IPS-NIHi7 (cell line): Measurements from ENCODE around the gene GPC6.
A peak's percentile ranks its signal among the peaks of the same experiment; 100 is the strongest.

ENCODE experiments used
- DNase-seq: peaks from one replicate; pipeline ENCODE4 v3.0.0; 2012; ENCODE audit warnings: mixed read lengths; ENCODE audit errors: extremely low spot score

Gene GPC6

DNA sequence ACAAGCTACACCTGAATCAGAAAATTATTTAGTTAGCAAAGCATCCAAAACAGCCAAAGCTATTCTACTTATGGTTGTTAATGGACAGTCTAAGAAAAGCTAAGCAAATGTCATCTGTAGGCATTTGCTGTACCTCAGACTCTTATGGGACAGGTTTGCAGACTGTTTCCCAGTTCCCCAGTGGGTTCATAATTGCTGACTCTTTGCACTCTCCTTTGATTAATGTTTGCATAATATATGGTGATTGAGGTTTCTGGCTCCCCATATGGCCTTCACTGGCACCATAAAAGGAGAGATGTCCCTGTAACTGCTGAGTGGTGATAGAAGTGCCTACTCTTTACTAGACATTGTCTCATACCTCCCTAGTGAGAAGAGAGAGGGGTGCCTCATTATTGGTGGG lies 142.1 kb downstream of the GPC6 start:
- DNase-seq: no peak

DNA sequence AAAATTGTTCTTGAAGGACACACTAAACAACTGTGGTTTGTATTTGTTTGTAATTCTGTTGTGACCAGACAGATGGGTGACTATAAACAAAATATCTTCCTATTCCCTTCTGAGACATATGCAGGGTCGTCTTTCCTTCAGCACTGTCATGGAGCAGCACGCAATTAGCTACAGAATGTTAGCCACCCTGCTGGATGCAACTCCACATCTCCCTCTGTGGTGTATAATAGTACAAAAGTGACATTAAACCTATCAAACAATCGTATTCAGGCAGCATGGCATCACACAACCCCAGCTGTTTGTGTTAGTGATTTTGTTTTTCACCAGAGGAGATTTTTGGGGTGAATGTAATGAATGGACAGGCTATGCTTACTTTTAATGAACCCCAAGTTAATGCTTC lies 146.2 kb downstream of the GPC6 start:
- no peak for DNase-seq

DNA sequence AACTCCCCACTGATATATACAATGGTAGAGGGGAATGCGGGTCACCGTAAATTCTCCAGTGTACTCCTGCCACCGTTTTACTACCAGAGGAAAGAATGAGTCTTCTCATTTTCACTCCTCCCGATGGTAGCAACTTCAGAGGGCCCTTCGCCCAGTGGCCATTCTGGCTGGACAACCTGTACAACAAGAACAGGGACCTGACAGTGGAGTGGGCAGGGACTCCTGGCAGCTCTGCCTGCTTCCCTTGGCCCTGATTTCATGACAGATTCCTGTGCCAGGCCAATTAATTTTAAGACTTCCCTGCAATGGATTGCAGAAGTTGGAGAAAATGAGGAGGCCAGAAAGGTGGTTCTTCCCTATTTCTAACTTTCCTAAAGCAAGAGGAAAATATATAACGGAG lies 148.9 kb downstream of the GPC6 start:
- DNase-seq: no peak

DNA sequence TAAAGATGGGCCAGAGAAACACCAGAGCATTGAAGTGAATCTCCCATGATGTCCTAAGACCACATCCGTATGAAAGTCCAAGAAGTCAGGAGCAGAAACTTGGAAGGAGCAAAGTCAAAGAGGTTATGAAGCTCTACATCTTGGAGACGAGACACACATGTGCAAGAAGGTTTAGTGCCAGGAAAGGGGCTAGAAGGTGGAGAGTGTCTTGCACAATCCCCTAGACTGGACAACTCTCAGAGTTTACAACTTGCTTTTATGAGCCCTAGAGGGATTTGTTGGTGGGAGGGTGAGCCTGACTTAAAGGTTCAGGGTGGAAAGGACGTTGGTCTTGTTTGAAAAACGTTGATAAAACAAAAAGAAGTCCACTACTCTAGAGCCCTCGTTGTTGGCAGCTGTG lies 150.6 kb downstream of the GPC6 start:
- no peak for DNase-seq

- DNase-seq: no peak
Observed at GRCh38 chr13:93378184-93378583, 151.6 kb downstream of the GPC6 start.

GRCh38 chr13:93386116-93386515 lies 159.5 kb downstream of the GPC6 start:
- DNase-seq: no peak

GRCh38 chr13:93388701-93389100 lies 162.1 kb downstream of the GPC6 start:
- DNase-seq: no peak

- no peak for DNase-seq
Observed at GRCh38 chr13:93397619-93398018, 171.0 kb downstream of the GPC6 start.

DNA sequence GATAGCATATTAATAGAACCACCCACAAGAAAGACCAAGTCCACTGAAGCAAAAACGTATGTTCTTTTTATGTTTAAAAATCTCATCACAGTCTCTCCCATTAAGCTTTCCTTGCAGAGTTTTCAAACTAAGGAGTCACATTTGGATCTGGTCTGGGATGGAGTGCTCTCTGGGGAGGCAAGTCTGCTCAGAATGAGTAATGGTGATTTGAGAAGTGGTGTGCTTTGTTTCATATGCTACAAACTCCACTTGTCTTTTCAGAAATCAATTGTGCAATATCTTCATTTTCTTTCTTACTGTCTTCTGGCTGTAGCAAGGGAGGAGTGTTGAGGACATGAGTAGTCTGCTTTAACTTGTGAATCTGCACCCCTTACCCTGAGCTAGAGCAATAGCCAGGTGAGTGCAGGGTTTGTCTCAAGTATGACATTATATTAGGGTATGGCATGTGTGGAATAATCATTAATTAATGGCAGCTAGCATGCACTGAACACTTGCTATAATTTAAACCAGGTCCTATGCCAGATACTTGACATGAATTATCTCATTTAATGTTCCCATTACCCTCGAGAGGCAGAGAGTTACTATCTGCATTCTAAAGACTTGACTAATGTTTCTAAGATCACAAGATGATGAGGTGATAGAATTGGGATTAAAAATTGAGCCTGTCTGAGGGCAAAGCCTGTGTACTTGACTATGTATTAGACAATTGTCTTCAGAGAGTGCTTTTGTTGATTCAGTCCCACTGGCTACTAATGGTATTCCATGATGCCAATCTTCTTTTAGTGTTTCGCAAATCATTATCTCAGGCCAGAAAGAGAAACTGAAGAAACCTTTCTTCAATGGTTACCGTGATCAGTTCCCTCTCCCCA lies 171.8 kb downstream of the GPC6 start:
- DNase-seq: no peak

- DNase-seq: no peak
Observed at GRCh38 chr13:93399212-93399611, 172.6 kb downstream of the GPC6 start.

DNA sequence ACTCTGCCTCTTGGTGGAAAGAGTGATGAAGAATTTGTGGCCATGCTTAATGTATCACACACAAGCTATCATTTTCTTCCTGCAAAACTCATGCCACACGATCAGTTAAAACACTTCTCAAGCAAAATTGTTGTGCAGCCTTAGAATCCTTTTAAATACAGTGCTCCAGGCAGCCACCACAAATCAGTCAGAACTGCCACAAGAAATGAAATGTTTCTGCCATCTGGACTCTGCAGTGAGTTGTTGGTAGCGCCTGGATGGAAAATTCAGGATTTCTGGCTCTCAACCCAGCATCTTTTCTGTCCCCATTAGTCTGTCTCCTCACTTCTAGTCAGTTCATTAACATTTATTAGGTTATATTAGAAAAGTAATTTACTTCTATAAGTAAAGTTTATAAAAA lies 179.5 kb downstream of the GPC6 start:
- DNase-seq: no peak

- no peak for DNase-seq
Observed at GRCh38 chr13:93407551-93407950, 180.9 kb downstream of the GPC6 start.

DNA sequence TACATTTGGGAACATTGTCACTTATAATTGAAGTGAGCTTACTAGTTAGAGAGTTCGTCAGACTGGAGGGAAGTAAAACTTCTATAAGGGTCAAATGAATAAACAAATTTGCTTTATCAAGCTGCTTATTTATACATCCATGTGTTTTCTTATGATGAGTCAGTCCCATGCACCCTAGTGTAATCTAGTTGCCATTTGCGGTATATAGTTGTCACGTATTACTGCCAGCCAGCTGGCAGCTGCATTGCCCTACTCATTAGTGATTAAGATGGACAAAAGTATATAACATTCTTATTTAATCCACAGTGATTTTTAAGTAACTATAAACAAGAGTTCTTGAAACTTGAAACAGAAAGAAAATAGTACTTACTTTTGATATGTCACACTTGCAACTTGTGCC lies 182.4 kb downstream of the GPC6 start:
- DNase-seq: no peak

- DNase-seq: no peak
Observed at GRCh38 chr13:93409816-93410215, 183.2 kb downstream of the GPC6 start.

- DNase-seq: no peak
Observed at GRCh38 chr13:93411186-93411680, 184.6 kb downstream of the GPC6 start.

DNA sequence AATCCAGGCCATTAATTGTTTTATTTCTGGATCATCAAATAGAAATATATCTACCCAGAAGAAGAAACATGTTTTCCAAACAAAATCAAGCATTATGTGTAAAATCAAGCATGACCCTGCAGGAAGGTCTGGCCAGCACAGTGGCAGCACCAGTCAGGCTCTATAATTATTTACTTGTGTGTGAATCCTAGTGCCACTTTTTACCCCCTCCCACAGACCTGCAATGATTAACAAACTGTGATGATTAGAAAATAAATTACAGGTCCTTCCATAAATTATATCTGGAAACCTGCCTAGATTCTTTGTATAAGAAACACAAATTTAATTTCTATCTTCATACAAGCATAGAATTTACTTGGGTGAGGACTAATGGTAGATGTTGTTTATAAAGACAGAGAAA lies 186.1 kb downstream of the GPC6 start:
- DNase-seq: no peak

GRCh38 chr13:93413972-93414717 lies 187.5 kb downstream of the GPC6 start:
- peak; percentile 16 for DNase-seq

DNA sequence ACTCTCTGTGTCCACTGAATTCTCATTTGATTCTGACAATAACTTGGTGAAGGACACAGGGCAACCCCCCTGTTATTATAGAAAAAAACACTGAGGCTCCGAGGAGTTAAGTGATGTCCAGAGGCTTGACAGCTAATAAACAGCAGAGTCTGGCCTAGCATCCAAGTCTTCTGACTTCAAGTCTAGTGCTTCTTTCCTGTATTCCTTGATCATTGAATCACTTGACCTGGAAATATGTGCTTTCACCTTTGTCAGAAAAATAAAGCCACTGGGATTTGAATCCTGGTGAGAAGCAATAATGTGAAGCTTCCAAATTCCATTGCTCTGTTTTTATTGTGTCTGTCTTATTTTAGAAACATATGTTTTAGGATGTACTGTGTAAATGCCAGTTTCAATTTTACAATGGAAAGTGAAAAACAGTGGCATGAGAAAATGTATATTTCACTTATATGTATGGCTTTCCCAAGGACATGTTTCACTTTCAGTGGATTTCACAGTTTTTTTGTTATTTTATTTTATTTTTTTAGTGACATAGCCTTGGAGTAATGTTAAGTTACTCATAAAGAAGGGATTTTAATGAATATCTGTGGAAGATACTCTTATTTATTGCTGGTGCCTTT lies 190.2 kb downstream of the GPC6 start:
- DNase-seq: no peak

DNA sequence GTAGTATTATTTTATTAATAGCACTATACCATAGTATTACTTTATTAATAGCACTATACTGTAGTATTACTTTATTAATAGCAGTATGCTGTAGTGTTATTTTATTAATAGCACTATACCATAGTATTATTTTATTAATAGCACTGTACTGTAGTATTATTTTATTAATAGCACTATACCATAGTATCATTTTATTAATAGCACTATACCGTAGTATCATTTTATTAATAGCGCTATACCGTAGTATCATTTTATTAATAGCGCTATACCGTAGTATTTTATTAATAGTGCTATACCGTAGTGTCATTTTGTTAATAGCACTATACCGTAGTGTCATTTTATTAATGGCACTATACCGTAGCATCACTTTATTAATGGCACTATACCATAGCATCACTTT lies 191.8 kb downstream of the GPC6 start:
- no peak for DNase-seq

DNA sequence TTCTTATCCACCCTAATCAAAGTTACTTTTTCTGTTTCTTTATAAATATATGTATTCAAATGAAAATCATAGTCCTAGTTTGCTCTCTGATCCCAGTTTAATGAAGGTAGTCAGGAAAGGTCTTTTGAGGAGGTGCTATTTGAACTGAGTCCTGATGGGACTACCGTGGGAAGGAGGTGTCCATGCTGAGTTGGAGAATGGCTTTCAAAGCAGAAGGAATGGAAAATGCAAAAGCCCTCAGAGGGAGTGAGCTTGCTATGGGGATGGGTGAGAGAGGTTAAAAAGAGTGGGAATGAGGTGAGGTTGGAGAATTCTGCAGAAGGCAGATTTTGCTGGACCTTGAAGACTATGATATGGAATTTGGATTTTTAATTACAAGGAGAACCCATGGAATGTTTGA lies 193.6 kb downstream of the GPC6 start:
- peak; percentile 15 for DNase-seq

DNA sequence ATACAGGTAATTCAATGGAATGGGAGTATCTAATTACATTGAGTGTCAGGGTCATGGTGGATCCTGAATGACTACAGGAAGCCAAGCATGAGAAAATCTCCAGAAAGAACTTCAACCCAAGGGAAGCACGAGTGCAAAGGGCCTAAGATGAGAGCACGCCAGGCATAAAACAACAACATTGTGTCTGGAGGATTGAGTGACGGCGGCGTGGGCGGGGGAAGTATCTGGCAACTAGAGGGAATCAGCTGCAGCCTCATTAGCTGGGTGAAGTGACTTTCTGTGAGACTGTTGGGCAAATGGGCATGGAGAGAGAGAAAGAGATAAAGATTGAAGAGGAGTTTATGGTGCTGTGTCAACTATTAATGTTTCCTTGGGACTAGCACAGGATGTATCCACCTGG lies 194.3 kb downstream of the GPC6 start:
- peak; percentile 18 for DNase-seq

DNA sequence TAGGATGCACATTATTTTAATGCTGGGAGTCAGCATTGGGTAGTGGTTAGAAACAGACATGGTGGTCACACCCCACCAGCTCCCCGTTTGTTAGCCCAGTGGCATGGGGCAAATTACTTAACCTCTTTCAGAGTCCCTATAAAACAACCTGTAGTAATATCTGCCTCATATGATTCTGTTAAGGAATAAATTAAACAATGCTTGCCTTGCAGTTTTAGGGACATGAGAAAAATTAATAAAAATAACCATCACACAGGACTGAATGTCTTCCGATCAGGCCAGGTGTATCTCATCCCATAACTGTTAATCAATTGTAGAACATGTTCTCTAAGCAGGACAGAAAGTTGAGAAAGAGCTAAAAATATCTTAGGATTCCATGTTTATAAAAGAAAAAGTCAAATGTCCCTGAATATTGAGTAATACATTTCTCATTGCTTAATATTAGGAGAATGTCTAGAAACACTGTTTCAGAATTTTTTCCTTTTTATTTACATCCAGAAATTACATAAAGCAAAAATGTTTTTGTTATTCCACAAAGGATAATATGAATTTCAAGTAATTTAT lies 196.5 kb downstream of the GPC6 start:
- no peak for DNase-seq
